SIG-M5 treated with dmso at 0.1 percent for 504 hours (cell line): ENCODE results near the gene CCDC82.
A peak's percentile ranks its signal among the peaks of the same experiment; 100 is the strongest.

ENCODE experiments used
- DNase-seq: peaks from one replicate; lab custom pipeline; 2025; ENCODE audit not compliant: unreplicated experiment; lab: John Stamatoyannopoulos, UW

Gene CCDC82

GRCh38 chr11:96307776-96308140 is 82.0 kb downstream of the CCDC82 start:
- DNase-seq = no peak

GRCh38 chr11:96306933-96307775 is 82.6 kb downstream of the CCDC82 start:
- no peak for DNase-seq

GRCh38 chr11:96306600-96306932 is 83.1 kb downstream of the CCDC82 start:
- no peak for DNase-seq

- DNase-seq = no peak
Observed at GRCh38 chr11:96306071-96306470, 83.6 kb downstream of the CCDC82 start.

GRCh38 chr11:96303980-96304379 is 85.7 kb downstream of the CCDC82 start:
- DNase-seq = no peak

- DNase-seq = peak; percentile 3
Observed at GRCh38 chr11:96303064-96303463, 86.6 kb downstream of the CCDC82 start.
